H1 (cell line): ENCODE measurements around the gene MACROD2. TPM values are rescaled to one million over a fixed set of nuclear protein-coding genes. Genes with fewer than 3 reads are reported as not detected.

ENCODE experiments used
- ASH2L ChIP-seq: fragments of 200-600, 300-600 bp; sonication (generic); IDR thresholded peaks from one replicate; pipeline ENCODE4 v1.7.1; 2017; ENCODE audit warnings: low read length
- CTBP2 ChIP-seq: IDR thresholded peaks from 2 replicates; pipeline ENCODE4 v1.7.0; 2011; ENCODE audit warnings: borderline replicate concordance, mild to moderate bottlenecking, moderate library complexity, mixed read lengths, low read length; ENCODE audit not compliant: insufficient read depth, insufficient read length
- JUND ChIP-seq: IDR thresholded peaks from 2 replicates; pipeline ENCODE4 v1.6.1; 2011; ENCODE audit warnings: mild to moderate bottlenecking, improper control_type of control experiment, low read length
- SRF ChIP-seq: IDR thresholded peaks from 2 replicates; pipeline ENCODE4 v1.6.1; 2011; ENCODE audit warnings: mild to moderate bottlenecking, low read depth, low read length, moderate library complexity
- polyA plus RNA-seq, 7 experiments: library from polyadenylated mRNA; depleted of rRNA in 3 of 7; stranded (reverse) in 5 of 7; unstranded in 2 of 7; fragments of >200 nt in 5 of 7; fragments of 200-250 nt in 2 of 7; gene quantifications; 1 replicate in 5 of 7; 2 replicates in 1 of 7; 4 replicates in 1 of 7; pipeline versions ENCODE4 v1.2.1 to v1.2.3, GENCODE V29; 2011 to 2013; ENCODE audit warnings: missing spikeins in 2 of 7, mixed read lengths in 2 of 7
- total RNA-seq: library from RNA; stranded (reverse); fragmentation: NEBNext Ultra II Directional; extraction: Animal tissue kit (Norgen Biotek cat#: 25700); gene quantifications from 2 replicates; pipeline ENCODE4 v1.2.1, GENCODE V29; 2021
- TF ChIP-seq, protein P1 (sequence below): fragments of 300-600 bp; sonication (generic); IDR thresholded peaks from 2 replicates; pipeline ENCODE4 v1.7.1; 2012; ENCODE audit warnings: low read length, moderate library complexity, mild to moderate bottlenecking, inconsistent platforms; ENCODE audit not compliant: insufficient replicate concordance

Gene MACROD2
- total and polyA plus RNA-seq, 2 of the 8 experiments (the other 6 are each of a cell fraction or from before 2014, with no cell fraction given) = 0.70 to 3.9 TPM

GRCh38 chr20:14916360-14916920, 921.1 kb downstream of the MACROD2 start (continued):
- TF ChIP-seq, protein P1, sequence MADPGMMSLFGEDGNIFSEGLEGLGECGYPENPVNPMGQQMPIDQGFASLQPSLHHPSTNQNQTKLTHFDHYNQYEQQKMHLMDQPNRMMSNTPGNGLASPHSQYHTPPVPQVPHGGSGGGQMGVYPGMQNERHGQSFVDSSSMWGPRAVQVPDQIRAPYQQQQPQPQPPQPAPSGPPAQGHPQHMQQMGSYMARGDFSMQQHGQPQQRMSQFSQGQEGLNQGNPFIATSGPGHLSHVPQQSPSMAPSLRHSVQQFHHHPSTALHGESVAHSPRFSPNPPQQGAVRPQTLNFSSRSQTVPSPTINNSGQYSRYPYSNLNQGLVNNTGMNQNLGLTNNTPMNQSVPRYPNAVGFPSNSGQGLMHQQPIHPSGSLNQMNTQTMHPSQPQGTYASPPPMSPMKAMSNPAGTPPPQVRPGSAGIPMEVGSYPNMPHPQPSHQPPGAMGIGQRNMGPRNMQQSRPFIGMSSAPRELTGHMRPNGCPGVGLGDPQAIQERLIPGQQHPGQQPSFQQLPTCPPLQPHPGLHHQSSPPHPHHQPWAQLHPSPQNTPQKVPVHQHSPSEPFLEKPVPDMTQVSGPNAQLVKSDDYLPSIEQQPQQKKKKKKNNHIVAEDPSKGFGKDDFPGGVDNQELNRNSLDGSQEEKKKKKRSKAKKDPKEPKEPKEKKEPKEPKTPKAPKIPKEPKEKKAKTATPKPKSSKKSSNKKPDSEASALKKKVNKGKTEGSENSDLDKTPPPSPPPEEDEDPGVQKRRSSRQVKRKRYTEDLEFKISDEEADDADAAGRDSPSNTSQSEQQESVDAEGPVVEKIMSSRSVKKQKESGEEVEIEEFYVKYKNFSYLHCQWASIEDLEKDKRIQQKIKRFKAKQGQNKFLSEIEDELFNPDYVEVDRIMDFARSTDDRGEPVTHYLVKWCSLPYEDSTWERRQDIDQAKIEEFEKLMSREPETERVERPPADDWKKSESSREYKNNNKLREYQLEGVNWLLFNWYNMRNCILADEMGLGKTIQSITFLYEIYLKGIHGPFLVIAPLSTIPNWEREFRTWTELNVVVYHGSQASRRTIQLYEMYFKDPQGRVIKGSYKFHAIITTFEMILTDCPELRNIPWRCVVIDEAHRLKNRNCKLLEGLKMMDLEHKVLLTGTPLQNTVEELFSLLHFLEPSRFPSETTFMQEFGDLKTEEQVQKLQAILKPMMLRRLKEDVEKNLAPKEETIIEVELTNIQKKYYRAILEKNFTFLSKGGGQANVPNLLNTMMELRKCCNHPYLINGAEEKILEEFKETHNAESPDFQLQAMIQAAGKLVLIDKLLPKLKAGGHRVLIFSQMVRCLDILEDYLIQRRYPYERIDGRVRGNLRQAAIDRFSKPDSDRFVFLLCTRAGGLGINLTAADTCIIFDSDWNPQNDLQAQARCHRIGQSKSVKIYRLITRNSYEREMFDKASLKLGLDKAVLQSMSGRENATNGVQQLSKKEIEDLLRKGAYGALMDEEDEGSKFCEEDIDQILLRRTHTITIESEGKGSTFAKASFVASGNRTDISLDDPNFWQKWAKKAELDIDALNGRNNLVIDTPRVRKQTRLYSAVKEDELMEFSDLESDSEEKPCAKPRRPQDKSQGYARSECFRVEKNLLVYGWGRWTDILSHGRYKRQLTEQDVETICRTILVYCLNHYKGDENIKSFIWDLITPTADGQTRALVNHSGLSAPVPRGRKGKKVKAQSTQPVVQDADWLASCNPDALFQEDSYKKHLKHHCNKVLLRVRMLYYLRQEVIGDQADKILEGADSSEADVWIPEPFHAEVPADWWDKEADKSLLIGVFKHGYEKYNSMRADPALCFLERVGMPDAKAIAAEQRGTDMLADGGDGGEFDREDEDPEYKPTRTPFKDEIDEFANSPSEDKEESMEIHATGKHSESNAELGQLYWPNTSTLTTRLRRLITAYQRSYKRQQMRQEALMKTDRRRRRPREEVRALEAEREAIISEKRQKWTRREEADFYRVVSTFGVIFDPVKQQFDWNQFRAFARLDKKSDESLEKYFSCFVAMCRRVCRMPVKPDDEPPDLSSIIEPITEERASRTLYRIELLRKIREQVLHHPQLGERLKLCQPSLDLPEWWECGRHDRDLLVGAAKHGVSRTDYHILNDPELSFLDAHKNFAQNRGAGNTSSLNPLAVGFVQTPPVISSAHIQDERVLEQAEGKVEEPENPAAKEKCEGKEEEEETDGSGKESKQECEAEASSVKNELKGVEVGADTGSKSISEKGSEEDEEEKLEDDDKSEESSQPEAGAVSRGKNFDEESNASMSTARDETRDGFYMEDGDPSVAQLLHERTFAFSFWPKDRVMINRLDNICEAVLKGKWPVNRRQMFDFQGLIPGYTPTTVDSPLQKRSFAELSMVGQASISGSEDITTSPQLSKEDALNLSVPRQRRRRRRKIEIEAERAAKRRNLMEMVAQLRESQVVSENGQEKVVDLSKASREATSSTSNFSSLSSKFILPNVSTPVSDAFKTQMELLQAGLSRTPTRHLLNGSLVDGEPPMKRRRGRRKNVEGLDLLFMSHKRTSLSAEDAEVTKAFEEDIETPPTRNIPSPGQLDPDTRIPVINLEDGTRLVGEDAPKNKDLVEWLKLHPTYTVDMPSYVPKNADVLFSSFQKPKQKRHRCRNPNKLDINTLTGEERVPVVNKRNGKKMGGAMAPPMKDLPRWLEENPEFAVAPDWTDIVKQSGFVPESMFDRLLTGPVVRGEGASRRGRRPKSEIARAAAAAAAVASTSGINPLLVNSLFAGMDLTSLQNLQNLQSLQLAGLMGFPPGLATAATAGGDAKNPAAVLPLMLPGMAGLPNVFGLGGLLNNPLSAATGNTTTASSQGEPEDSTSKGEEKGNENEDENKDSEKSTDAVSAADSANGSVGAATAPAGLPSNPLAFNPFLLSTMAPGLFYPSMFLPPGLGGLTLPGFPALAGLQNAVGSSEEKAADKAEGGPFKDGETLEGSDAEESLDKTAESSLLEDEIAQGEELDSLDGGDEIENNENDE = no peak
- TF ChIP-seq CTBP2 = no peak
- TF ChIP-seq ASH2L = no peak
- TF ChIP-seq SRF = no peak
- no peak for TF ChIP-seq JUND
